GM18868 (cell line): ENCODE data around the gene OR14A2.
"Not testable (repeated sequence)": the region's sequence is repeated elsewhere in the genome, so short reads cannot be mapped to it uniquely, and the experiment has no call there.

Source experiments
- ATAC-seq: cut with Tn5 transposase; IDR thresholded peaks from one replicate; pipeline ENCODE4 v1.9.1; 2021; ENCODE audit warnings: mild to moderate bottlenecking, moderate library complexity; ENCODE audit not compliant: unreplicated experiment

OR14A2 gene

DNA sequence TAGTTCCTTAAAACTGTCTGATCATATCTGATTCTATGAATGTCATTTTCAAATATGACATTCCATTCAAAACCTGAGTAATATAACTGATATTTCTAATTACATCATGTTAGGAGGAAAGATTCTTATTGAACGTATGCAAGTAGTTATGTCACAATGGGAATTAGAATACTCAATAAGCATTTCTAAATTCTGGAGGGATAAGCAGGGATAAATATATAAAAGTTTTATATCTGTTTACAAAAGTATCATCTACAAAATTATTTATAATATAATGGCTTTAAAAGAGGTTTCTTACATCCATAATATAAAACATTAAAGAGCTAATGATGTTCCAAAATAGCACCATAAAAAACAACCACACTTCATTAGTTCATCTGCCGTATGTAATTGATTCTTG is at the start of gene OR14A2:
Gene OR14A2, minus strand, starts transcription at position 101 of the 400 bp plus-strand sequence.
- ATAC-seq: no peak

DNA sequence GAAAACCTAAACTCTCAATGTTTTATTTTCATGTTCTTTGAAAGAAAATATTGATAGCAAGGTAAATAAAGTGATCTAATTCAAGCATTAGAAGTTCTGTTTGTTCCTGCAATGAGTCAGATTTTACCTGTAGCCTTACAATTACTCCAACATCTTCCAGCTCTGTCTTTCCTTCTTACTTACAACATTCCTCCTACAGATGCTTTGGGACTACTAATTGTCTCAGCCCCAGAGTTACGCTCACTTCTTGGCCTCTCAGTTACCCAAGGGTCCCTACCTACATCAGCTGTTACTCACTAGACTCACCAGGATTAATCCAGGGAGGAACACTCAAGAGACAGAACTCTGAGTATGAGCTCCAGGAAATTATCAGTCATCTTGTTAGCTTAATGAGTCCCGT is 49.6 kb upstream of the OR14A2 start:
- ATAC-seq: no peak

DNA sequence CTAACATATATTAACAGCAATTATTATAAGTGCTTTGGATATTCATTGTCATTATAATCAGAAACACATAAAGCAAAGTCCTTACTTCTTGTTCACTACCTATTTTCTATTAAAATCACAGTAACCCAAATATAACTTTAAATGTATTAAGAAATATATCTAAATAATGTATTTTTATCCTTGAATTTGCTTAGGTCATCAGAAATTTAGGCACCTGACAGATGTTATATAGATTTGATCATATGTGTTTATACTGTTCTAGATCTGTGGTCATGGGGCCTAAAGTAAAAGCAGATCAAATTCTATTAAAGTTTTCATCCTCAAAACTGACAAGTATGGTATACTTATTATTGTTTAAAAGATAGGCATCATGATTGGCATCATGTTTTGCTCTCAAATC is 21.7 kb upstream of the OR14A2 start:
- no peak for ATAC-seq

DNA sequence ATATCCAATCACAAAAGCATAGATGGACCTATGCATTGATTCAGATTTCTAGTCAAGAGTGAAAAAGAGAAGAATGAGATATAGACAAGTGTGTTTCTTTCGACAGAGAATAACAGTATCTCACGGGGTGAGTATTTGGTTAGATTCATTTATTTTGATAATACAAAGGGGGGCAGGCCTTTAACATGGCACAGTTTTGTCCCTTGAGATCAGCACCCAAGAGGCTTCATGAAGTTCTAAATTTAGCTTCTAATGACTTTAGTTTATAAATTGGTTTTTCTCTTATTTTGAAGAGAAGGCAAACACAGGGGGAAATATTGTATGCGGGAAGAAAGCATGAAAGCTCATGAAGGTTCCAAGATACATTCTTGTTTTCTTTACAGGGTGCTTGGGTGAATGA is 12.5 kb upstream of the OR14A2 start, which contains the start of gene OR1C1:
Gene OR1C1, minus strand, starts transcription at position 101 of the 400 bp plus-strand sequence. CDS start 2,150 bp downstream, outside the sequence.
- ATAC-seq: no peak

DNA sequence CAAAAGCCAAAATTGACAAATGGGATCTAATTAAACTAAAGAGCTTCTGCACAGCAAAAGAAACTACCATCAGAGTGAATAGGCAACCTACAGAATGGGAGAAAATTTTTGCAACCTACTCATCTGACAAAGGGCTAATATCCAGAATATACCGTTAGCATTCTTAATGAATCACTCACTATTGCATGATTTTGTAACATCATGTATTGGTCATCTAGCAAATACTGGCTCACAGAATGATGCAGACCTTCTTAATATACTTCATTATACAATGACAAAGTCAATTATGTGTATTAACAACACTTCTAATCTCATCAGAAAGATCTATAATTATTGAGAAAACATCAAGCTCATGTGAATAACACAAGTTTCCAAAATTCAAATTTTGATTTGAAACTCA is 6.4 kb upstream of the OR14A2 start:
- ATAC-seq: not testable (repeated sequence)

DNA sequence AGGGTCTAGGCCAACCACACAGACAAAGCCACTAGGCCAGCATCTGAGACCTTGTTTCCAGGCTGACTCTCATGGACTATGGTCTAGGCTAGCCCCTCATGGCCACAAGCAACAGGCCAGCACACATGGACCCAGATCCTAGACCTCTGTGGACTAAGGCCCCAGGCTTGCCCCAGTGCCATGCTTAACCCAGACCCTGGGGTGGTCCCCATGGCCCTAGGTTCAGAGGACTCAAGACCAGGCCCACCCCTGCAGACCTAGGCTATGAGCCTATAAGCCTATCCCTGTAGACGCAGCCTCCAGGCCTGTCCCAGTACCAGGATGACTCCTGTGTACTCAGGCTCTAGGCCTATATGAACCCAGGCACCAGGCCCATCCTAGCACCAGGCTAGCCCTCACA is 1.9 kb upstream of the OR14A2 start:
- no peak for ATAC-seq

DNA sequence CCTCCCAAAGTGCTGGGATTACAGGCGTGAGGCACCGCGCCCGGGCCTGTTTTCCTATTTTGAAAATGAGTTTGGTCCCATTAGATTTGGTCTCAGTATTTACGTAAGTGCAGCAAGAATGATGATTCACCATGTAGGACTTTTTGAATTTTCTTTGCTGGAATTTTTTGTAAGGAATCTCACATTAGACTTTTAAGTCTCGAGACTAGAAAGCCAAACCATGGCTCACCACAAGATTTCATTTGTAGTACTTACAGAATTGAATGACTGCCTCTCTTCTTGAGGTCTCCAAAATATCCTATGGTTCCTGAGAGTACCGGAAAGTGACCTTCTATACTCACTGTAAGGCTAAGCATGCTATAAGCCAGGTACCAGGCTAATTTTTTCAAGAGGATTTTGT is 325 bp downstream of the OR14A2 start:
- no peak for ATAC-seq

DNA sequence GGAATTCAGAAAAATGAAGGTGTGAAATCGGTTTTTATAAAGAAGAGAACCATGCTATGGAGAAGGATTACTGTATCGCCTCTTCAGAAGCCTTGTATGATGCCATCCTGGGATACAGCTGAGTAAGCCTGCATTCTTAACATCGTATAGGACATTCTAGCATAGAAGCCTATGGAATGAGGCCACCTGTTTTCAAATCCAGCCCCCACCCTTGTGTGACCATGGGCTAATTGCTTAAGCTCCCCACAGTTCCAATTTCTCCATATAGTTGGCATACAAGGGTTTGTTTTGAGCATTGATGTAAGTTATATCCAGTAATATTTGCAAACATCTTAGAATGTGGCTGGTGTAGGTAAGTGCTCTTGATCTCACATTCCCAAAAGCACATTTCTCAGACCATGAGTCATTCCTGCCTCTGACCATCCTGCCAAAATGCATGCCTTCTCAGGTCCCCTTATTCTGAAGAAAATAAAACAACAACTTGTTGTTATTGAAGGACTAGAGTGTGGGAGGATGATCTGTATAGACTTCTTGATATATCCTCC is 1.5 kb downstream of the OR14A2 start:
- no peak for ATAC-seq

DNA sequence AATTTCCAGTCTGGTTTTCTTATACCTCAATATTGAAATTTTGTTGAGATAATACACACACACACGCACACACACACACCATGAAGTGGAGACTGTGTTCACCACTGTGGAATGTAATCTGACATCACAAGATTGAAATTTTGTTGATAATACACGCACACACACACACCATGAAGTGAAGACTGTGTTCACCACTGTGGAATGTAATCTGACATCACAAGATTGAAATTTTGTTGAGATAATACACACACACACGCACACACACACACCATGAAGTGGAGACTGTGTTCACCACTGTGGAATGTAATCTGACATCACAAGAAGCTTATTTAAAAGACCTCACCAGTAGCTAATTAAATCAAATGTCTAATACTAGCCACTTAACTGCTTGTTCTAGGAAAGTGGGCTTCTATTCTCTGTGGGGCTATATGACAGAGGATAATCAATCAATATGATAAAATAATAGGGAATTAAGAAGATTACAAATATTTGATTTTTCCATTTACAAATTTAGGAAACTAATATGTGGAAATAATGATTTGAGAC is 5.7 kb downstream of the OR14A2 start:
- ATAC-seq: not testable (repeated sequence)

DNA sequence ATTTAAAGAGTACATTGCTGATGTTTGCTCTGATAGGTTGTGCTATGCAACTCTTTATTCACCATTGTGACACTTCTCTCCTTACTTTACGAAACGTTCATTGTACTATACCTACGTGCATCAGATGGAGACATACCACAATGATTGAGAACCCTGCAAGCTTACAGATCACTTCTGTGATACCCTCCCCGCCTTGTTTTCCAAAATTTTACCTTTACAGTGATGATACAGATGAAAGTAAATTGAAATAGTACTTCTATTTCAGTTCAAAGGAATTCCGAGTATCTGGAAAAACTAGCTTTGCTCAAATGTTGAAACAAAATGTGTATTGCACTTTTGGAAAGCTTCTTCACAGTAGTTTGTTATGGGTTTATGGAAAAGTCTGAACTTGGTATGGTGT is 6.2 kb downstream of the OR14A2 start:
- ATAC-seq: no peak

DNA sequence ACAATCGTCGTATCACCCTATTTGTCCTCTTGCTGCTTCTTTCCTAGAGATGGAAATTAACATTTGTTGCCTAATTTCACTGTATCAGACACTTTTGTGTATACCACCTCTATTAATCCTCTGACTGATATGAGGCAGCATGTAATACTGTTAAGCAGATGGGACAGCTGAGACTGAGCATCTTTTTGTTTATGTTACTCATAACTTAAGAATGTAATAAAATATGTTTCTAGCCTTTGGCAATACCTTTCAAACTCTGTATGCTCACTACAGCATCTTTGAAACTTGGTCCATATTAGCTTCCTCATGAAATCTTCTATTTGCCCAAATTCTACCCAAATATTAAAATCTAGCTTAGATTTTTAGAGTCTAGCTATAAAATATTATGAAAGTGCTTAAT is 7.2 kb downstream of the OR14A2 start:
- no peak for ATAC-seq

DNA sequence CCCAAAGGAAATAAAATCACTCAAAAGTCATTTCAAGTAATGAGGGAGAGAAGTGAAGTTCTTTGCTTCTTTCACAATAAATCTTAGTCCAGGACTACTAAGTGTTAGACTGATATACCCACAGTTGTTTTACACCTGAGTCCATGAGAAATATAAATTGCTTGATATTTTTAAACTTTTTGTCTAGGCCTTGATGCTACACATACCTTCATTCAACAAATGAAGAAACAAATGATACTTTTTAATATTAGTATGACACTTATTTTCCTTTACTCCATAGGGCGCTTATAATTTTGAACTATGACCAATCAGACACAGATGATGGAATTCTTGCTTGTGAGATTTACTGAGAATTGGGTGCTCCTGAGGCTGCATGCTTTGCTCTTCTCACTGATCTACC is 9.6 kb downstream of the OR14A2 start, which contains the start of gene OR14K1:
Gene OR14K1, plus strand, starts transcription at position 301 of the 400 bp plus-strand sequence. Its CDS starts 0 bp downstream, at position 301.
- no peak for ATAC-seq

DNA sequence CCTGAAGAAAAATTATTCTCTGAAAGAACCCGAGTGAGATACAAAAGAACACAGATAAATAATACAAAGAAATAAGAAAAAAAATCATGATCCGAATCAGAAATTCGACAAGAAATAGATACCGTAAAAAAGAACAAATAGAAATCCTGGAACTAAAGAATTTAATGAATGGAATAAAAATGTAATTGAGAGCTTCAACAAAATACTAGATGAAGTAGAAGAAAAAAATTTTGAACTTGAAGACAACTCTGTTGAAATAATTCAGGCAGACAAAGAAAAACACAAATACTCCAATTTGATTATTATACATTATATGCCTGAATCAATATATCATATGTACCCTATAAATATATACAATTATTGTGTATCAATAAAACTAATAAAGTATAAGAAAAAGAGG is 26.7 kb downstream of the OR14A2 start:
- no peak for ATAC-seq

DNA sequence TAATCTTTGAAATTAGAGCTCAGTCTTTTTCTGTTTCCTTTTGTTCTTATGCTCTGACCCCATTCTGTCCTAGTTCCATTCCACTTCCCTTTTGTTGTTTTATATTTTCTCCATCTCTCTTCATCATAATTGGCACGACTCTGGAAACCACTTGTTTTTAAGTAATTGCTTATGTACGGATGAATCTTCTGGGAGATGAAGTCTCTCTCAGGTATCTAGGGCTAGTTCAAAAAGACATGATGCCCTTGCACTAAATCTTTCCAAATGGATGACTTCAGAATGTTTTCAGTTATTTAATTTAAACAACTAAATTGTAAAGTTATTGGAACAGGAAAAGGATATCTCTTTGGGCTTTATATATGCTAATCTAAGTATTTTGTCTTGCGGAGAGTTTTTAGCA is 31.4 kb downstream of the OR14A2 start, which contains the start of gene OR6F1:
Gene OR6F1, minus strand, starts transcription at position 101 of the 400 bp plus-strand sequence. CDS start 3,891 bp downstream, outside the sequence.
- ATAC-seq: no peak

DNA sequence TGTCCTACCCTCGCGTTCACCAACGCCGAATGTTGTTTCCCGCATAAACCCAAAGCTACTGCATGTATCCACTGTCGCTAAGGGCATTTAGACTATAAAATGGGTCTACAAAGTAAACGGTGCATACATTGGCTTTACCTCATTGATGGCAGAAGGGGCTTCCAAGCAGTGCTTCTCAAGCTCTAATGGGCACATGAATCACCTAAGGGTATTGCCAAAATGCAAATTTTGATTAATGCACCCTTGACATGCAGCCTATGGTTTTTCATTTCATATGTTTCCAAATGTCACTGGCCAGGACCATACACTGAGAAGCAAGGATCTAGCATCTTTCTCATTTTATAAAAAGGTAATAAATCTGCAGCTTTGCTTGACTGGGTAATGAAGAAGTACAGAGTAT is 34.2 kb downstream of the OR14A2 start:
- ATAC-seq: no peak

DNA sequence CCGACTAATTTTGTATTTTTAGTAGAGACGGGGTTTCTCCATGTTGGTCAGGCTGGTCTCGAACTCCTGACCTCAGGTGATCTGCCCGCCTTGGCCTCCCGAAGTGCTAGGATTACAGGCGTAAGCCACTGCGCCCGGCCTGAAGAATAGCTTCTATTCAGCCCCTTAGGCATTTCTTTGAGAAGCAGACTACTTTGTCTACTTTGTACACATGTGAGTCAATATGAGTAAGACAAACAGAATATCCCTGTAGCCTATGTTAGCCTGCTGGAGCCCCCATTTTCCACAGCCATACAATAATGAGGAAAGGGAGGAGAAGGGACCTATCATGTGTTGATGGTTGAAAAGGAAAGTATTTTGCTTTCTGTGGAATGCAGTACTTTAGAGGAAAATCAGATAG is 37.3 kb downstream of the OR14A2 start:
- ATAC-seq: not testable (repeated sequence)

DNA sequence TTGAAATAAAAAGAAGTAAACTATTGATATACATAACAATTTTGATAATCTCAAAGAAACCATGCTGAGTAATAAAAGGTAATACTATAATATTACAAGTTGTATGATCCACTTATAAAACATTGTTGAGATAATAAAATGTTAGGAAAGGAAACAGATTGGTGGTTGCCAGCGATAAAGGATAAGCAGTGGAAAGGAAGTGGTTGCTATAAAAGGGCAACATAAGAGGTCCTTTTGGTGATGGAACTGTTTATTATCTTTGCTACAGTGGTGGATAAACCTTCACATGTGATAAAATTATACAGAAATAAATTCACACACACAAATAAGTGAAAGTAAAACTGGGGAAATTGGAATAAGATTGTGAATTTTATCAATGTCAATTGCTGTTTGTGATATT is 46.6 kb downstream of the OR14A2 start:
- ATAC-seq: no peak

DNA sequence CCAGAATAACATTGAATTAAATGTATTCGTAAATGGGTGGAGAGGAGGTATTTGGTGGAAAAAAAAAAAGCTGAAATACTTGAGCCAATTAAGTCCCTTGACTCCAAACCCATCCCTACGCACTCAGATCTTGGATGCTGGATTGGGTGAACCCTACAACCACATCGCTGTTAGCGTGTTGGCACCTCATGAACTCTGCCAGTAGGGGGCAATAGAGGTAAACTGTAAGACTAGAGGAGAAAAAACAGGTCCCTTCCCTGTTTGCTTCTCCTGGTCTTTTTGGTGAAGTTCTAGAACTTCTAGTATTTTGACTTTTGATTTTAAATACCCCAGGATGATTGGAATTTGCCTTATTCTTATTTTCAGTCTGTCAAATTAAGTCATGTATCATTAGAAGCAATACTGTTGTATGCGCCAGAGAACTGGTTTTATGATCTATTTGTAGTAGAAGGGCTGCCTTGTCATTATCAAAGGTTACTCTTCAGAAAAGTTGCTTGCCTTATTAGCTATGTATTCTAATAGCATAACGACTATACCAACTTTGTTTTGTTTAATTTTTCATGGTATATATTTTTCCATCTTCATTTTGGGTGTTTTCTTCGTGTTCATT is 66.5 kb downstream of the OR14A2 start:
- ATAC-seq: peak; percentile 94

DNA sequence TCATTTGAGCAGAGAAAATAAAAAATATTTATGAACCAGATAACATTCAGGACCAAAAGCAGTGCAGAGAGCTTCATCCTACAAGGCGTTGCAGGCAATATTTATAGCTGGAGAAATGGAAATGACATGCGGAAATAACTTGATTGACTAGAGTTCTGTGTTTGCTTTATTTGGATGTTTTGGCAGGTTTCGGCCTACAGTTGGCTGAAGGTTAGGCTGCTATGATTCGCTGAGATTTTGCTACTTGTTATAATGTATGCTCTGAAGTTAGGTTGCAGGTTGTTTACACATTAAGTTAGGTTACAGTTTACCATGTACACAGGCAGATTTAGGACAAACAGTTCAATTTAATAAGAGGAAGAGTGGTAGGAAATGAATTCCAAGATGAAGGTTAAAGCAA is 67.8 kb downstream of the OR14A2 start:
- ATAC-seq: no peak

DNA sequence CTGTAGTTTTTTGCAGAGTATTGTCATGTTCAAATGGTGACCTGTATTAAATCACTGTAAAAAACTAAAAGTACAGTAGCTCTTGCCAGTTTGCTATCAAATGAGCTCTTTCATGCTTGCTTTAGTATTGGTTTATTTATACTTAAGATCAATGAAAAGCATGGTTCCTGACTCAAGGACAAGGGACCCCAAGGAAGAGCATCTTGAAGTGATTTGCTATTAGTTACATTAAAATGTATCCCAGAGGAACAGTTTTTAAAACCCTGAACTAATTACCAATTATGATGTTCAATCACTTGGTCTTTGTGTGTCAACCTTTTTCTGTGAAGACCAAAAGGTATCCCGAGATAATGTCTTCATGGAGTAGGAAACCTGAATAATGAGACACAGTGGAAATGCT is 68.3 kb downstream of the OR14A2 start, which contains the start of gene OR13G1:
Gene OR13G1, minus strand, starts transcription at position 101 of the 400 bp plus-strand sequence. CDS start 6,698 bp downstream, outside the sequence.
- no peak for ATAC-seq
